ENCODE results near the gene PDE11A.

- TF ChIP-seq CTCF (IDR thresholded peaks at IDR 0.05) (no peak), POLR2AphosphoS5 (IDR thresholded peaks at IDR 0.05) (no peak), EP300 (IDR thresholded peaks at IDR 0.05) (no peak)
Observed at GRCh38 chr2:177881008-177881747, 191.4 kb downstream of the PDE11A start.
